NAMALWA (cell line): ENCODE results near the gene RIN1.
"Not testable (repeated sequence)": the region's sequence is repeated elsewhere in the genome, so short reads cannot be mapped to it uniquely, and the experiment has no call there.

Source experiments
- DNase-seq: peaks from one replicate; pipeline ENCODE4 v3.0.0-alpha.2; 2015; ENCODE audit warnings: low spot score

The RIN1 gene

GRCh38 chr11:66336234-66337102 lies at the start of gene RIN1:
TSS of gene RIN1 (minus strand) at chr11:66336434. CDS start at chr11:66336402, 32 bp downstream.
- peak; percentile 44 for DNase-seq

GRCh38 chr11:66384316-66384715 lies 48.1 kb upstream of the RIN1 start:
- DNase-seq: not testable (repeated sequence)

GRCh38 chr11:66380264-66380663 lies 44.0 kb upstream of the RIN1 start:
- DNase-seq: not testable (repeated sequence)

DNA sequence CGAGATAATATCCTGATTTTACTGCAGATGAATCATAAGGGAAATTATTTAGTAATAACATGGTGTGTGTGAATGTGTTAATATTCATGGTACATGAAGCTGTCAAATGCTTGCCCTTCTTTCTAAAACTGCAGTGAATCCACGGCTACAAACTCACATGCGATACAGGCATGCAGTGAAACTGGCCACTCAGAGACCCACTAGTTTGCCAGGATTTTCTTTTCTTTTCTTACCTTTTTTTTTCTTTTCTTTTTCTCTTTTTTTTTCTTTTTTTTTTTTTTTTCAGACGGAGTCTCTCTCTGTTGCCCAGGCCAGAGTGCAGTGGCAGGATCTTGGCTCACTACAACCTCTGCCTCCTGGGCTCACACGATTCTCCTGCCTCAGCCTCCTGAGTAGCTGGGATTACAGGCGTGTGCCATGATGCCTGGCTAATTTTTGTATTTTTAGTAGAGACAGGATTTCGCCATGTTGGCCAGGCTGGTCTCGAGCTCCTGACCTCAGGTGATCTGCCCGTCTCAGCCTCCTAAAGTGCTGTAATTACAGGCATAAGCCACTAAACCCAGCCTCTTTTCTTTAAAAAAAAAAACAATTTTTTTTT lies 37.6 kb upstream of the RIN1 start:
- DNase-seq: not testable (repeated sequence)

DNA sequence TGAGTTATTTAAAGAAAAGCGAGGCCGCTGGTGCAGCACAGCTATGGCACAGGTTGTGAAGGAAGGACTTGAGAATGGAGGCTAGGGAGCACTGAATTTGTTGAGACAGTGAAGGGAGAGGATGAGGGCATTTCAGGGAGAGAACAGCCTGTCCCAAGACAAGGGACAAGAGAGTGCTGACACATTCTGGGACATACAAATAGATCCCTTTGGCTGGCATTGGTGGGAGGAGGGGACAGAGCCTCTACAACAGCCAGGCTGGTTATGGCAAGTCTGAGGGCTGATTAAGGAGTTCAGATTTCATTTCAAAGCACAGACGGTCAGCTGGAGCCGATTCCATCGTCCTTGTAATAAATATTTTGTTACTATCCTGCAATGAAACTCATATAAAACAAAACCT lies 37.0 kb upstream of the RIN1 start:
- no peak for DNase-seq

DNA sequence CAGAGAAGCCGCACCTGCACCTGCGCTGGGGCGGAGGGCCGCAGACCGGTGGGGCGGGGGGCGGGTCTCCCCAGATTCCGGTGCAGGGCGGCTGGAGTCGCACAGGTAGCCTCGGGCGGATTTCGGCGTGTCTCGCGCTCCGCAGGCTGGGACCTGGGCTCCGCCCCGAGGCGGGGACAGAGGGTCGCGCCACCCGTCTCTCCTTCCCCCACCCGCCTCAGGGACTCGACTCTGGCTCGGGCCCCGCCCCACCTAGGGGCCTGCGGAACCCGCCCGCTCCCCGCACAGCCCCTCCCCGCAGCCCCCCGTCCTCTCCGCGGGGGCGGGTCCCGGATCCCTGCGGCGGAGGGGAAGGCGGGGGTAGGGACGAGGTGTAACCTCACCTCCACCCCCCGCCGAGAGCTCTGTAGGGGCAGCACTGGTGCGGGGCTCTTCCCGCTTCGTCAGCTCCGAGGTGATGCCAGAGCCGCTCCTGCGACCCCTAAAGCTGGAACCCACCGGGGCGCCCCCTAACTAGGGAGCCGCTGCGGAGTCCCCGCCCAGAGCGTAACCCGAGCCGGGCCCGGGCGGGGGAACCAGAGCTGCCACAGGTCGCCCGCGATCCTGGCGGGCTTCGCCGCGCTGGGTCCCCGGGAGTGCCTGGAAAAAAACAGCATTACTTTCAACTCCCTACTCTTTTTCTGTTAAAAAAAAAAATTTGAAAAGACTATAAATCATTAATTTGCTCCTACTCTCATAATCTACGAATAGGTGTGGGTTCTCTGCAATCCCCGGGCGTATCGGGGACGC lies 35.6 kb upstream of the RIN1 start, which contains the start of gene SLC29A2:
Gene SLC29A2, minus strand, starts transcription at position 134 of the 789 bp plus-strand sequence. CDS start 169 bp downstream, outside the sequence.
- DNase-seq: peak; percentile 68

- no peak for DNase-seq
Observed at GRCh38 chr11:66369073-66369894, 33.0 kb upstream of the RIN1 start.

GRCh38 chr11:66368484-66368883 lies 32.2 kb upstream of the RIN1 start:
- DNase-seq: no peak

GRCh38 chr11:66367561-66368312 lies 31.5 kb upstream of the RIN1 start:
- DNase-seq: no peak

GRCh38 chr11:66366844-66367477 lies 30.7 kb upstream of the RIN1 start:
- DNase-seq: no peak

DNA sequence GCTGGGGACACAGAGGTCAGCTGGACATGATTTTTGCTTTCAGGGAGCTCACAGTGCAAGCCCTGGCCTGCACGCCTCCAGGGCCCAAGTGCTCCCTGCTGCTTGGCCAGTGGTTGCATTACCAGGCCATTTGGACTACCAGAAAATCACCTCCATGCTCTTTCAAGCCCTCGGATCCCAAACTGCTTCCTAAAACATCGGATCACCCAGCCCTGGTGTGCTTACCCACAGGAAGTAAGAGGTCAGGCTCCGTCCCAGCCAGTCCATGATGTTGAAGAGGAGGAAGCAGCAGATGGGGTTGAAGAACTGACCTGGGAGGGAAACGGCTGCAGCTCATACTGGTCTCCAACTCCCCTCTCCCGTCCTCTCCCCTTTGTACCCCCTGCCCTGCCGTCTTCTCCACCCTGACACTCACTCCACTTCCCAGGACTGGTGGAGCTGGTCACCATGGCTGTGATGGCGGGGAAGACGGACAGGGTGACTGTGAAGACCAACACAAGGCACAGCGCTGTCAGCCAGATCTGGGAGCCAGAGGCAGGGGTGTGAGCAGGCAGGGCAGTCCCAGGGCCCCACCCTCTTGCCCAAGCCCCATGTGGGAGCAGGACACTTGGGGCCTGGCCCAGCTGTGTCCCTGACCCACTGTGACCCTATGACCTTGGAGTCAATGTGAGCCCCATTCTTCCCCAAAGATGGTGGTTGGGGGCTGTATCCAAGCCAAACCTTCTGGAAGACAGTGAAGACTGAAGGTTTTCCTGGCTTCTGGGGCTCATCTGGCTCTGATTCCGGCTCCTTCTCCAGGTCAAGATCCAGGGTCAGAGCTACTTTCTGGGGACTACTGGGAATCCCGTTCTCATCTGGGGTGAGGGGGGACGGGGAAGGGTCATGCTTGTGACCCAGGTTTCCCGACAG lies 29.7 kb upstream of the RIN1 start:
- DNase-seq: no peak

- no peak for DNase-seq
Observed at GRCh38 chr11:66365166-66365565, 28.9 kb upstream of the RIN1 start.

DNA sequence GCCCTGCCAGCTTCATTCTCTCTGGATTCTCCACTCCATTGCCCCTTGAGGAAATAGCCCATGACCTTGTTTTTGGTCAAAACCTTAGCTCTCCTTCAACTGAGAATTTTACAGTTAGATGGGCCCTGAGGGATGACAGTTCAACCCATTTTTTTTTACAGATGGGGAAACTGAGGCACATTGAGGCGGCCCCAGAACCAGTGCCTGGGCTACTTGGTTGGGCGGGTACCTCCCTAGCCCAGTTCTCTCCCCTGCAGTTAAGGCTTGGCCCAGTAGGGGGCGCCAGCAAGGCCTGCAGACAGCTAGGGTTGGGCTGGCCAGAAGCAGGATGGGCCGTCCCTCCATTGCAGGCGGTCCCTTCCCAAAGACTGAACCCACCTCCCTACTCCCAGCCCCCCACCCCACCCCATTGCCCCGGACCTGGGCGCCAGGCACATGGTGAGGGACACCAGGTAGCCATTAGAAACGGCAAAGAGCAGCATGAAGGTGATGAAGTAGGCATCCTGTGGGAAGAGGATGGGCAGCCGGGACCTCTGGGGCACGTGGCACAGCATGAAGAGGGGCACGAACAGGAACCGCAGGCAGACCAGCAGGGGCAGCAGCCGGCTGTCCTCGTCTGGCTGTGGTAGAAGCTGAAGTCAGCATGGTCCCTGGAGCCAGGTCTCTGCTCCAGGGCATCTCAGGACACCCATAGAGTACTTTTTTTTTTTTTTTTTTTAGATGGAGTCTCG lies 27.7 kb upstream of the RIN1 start:
- peak; percentile 58 for DNase-seq

DNA sequence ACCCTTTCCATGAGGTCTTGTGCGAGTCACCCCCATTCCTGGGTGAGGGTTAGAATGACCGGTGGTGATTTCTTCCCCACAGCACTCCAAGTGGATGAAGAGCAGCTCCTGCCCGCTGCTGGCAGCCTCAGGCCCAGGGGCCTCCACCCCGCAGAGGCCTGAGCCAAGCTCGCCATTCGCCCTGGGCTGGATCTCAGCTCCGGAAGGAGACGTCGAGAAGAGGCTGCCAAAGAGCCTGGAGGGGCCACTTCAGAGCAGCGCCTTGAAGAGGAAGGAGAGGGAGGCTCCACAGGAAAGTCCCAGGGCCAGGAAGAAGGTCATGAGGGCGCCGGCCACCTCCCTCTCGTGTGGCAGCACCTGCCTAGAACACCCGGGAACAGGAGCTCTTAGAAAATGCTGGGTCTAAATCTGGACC lies 27.0 kb upstream of the RIN1 start:
- no peak for DNase-seq

GRCh38 chr11:66362481-66363147 lies 26.4 kb upstream of the RIN1 start:
- DNase-seq: no peak

DNA sequence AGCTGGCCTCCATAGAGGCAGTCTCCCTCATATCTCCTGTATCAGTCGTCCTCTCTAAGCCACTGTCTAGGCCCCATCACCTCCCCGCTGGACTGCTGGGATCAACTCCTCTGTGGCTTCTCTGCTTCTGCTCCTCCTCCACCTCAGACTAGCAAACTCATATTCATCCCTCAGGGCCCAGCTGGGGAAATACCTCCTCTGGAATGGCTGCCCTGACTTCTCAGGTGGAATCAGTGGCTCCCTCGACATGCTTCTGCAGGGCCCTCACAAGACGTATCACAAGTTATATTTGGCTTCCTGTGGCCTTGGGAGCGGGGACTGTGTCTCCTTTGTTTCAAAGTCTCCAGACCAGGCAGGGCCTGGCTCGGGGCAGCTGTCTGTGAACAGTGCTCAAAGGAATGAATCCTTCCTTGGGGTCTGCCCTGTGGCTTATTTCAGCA lies 25.3 kb upstream of the RIN1 start:
- no peak for DNase-seq

GRCh38 chr11:66360406-66361073 lies 24.3 kb upstream of the RIN1 start:
- no peak for DNase-seq
